Mucosa of stomach (tissue), 1 donor: ENCODE results near the gene VWCE.

Experiments
- H3K27me3 ChIP-seq: one replicate; pipeline ENCODE4 v1.7.0; 2013; ENCODE audit warnings: mild to moderate bottlenecking, low read length; ENCODE audit not compliant: control insufficient read depth, insufficient read depth
- H3K36me3 ChIP-seq: one replicate; pipeline ENCODE4 v1.7.0; 2013; ENCODE audit warnings: low read length; ENCODE audit not compliant: control insufficient read depth, insufficient read depth
- H3K4me1 ChIP-seq: one replicate; pipeline ENCODE4 v1.7.0; 2013; ENCODE audit warnings: mild to moderate bottlenecking, low read length; ENCODE audit not compliant: control insufficient read depth, insufficient read depth
- H3K4me3 ChIP-seq: one replicate; pipeline ENCODE4 v1.7.0; 2013; ENCODE audit warnings: low read length
- H3K9ac ChIP-seq: one replicate; pipeline ENCODE4 v1.7.0; 2013; ENCODE audit warnings: mild to moderate bottlenecking, low read length, moderate library complexity
- H3K9me3 ChIP-seq: one replicate; pipeline ENCODE4 v1.7.0; 2013; ENCODE audit warnings: mild to moderate bottlenecking, low read length, moderate library complexity; ENCODE audit not compliant: control insufficient read depth
- donor health status: Pancreatic carcinoma.

VWCE gene

GRCh38 chr11:61335355-61335710 is 40.2 kb upstream of the VWCE start:
- peak overlapping the region; percentile 51 for H3K9ac ChIP-seq

GRCh38 chr11:61334434-61335354 is 39.6 kb upstream of the VWCE start:
- Histone ChIP-seq H3K9ac (peak overlapping the region; percentile 51), H3K4me1 (peaks cover 43% of the 10 kb centered on the region), H3K27me3 (no peaks in the 10 kb centered on the region), H3K9me3 (no peaks in the 10 kb centered on the region), H3K36me3 (no peaks in the 10 kb centered on the region), H3K4me3 (no peak overlapping the region)

More at GRCh38 chr11:61335355-61335710, 40.2 kb upstream of the VWCE start:
- Histone ChIP-seq H3K4me1 (peaks cover 43% of the 10 kb centered on the region), H3K36me3 (no peaks in the 10 kb centered on the region), H3K4me3 (no peak overlapping the region), H3K27me3 (no peaks in the 10 kb centered on the region), H3K9me3 (no peaks in the 10 kb centered on the region)

GRCh38 chr11:61333550-61334433 is 38.7 kb upstream of the VWCE start:
- Histone ChIP-seq H3K4me3 (peak overlapping the region; percentile 94), H3K9me3 (no peaks in the 10 kb centered on the region), H3K27me3 (no peaks in the 10 kb centered on the region), H3K36me3 (no peaks in the 10 kb centered on the region), H3K9ac (peak overlapping the region; percentile 99), H3K4me1 (peaks cover 43% of the 10 kb centered on the region)

- peaks cover 43% of the 10 kb centered on the region for H3K4me1 ChIP-seq
- H3K9ac ChIP-seq: peak within 1 kb of the TSS; percentile 99
- no peaks in the 10 kb centered on the region for H3K9me3 ChIP-seq
- H3K27me3 ChIP-seq: no peaks in the 10 kb centered on the region
- H3K4me3 ChIP-seq: peak within 1 kb of the TSS; percentile 94
- H3K36me3 ChIP-seq: no peaks in the 10 kb centered on the region
These were observed 37.9 kb upstream of the VWCE start, which contains the start of the genes DDB1 and TKFC for GRCh38 chr11:61332797-61333549. TSS of gene DDB1 (minus strand) at chr11:61333105. CDS start at chr11:61332968, 137 bp downstream. TSS of gene TKFC (plus strand) at chr11:61333228. CDS start at chr11:61334729, 1,501 bp downstream.

- Histone ChIP-seq H3K9ac (peak overlapping the region; percentile 99), H3K27me3 (no peaks in the 10 kb centered on the region), H3K4me3 (peak overlapping the region; percentile 94), H3K4me1 (peaks cover 43% of the 10 kb centered on the region), H3K36me3 (no peaks in the 10 kb centered on the region), H3K9me3 (no peaks in the 10 kb centered on the region)
These were observed 37.2 kb upstream of the VWCE start for GRCh38 chr11:61332281-61332796.

GRCh38 chr11:61331651-61332050 is 36.5 kb upstream of the VWCE start:
- Histone ChIP-seq H3K27me3 (no peaks in the 10 kb centered on the region), H3K36me3 (peaks cover 2% of the 10 kb centered on the region), H3K4me1 (peaks cover 41% of the 10 kb centered on the region), H3K9ac (peak overlapping the region; percentile 99), H3K4me3 (peak overlapping the region; percentile 94), H3K9me3 (no peaks in the 10 kb centered on the region)

- Histone ChIP-seq H3K9ac (no peak overlapping the region), H3K27me3 (no peaks in the 10 kb centered on the region), H3K4me1 (peaks cover 24% of the 10 kb centered on the region), H3K36me3 (peaks cover 9% of the 10 kb centered on the region), H3K4me3 (no peak overlapping the region), H3K9me3 (no peaks in the 10 kb centered on the region)
These were observed 34.8 kb upstream of the VWCE start for GRCh38 chr11:61329871-61330270.

- H3K4me1 ChIP-seq: peaks cover 10% of the 10 kb centered on the region
- H3K27me3 ChIP-seq: no peaks in the 10 kb centered on the region
- no peak overlapping the region for H3K9ac ChIP-seq
- no peaks in the 10 kb centered on the region for H3K9me3 ChIP-seq
- H3K4me3 ChIP-seq: no peak overlapping the region
- H3K36me3 ChIP-seq: peaks cover 9% of the 10 kb centered on the region
These were observed 33.2 kb upstream of the VWCE start for GRCh38 chr11:61328351-61328750.

GRCh38 chr11:61327669-61328071 is 32.6 kb upstream of the VWCE start:
- H3K4me3 ChIP-seq: no peak overlapping the region
- no peaks in the 10 kb centered on the region for H3K27me3 ChIP-seq
- no peak overlapping the region for H3K9ac ChIP-seq
- H3K36me3 ChIP-seq: peaks cover 9% of the 10 kb centered on the region
- H3K9me3 ChIP-seq: no peaks in the 10 kb centered on the region
- peaks cover 10% of the 10 kb centered on the region for H3K4me1 ChIP-seq

- no peaks in the 10 kb centered on the region for H3K27me3 ChIP-seq
- no peak overlapping the region for H3K9ac ChIP-seq
- no peaks in the 10 kb centered on the region for H3K9me3 ChIP-seq
- H3K4me1 ChIP-seq: no peaks in the 10 kb centered on the region
- no peak overlapping the region for H3K4me3 ChIP-seq
- H3K36me3 ChIP-seq: peaks cover 9% of the 10 kb centered on the region
These were observed 30.7 kb upstream of the VWCE start for GRCh38 chr11:61325649-61326414.

GRCh38 chr11:61315260-61315659 is 20.1 kb upstream of the VWCE start:
- peaks cover 6% of the 10 kb centered on the region for H3K4me1 ChIP-seq
- H3K9ac ChIP-seq: no peak overlapping the region
- H3K9me3 ChIP-seq: no peaks in the 10 kb centered on the region
- H3K36me3 ChIP-seq: peaks cover 18% of the 10 kb centered on the region
- H3K27me3 ChIP-seq: no peaks in the 10 kb centered on the region
- H3K4me3 ChIP-seq: no peak overlapping the region
